GM23248 (cell line): ENCODE measurements around the gene SETBP1.

Experiments
- EZH2 ChIP-seq: fragments of 200-600 bp; sonication (generic); IDR thresholded peaks from 2 replicates; pipeline ENCODE4 v1.6.1; 2018; ENCODE audit warnings: antibody characterized with exemption, mild to moderate bottlenecking; ENCODE audit not compliant: insufficient read depth, poor library complexity, severe bottlenecking
- EZH2phosphoT487 ChIP-seq: fragments of 200-600 bp; sonication (generic); IDR thresholded peaks from 2 replicates; pipeline ENCODE4 v1.6.1; 2018; ENCODE audit warnings: antibody characterized with exemption, moderate library complexity, mild to moderate bottlenecking, low read depth; ENCODE audit not compliant: insufficient read depth

- TF ChIP-seq EZH2, result no peak
- no peak for TF ChIP-seq EZH2phosphoT487
Observed at GRCh38 chr18:44957025-44957424, 276.3 kb downstream of the SETBP1 start.
